Parathyroid adenoma (tissue), 2 donors: Measurements from ENCODE around the gene UCHL3.
A peak's percentile ranks its signal among the peaks of the same experiment; 100 is the strongest.

ENCODE experiments used
- H2AFZ ChIP-seq: fragments of 300-600 bp; sonication (generic); one replicate; pipeline ENCODE4 v1.7.0; 2017; ENCODE audit warnings: antibody characterized with exemption, mild to moderate bottlenecking
- H3K27ac ChIP-seq: fragments of 300-600 bp; sonication (generic); one replicate; pipeline ENCODE4 v1.7.0; 2017
- H3K27me3 ChIP-seq: fragments of 300-600 bp; sonication (generic); one replicate; pipeline ENCODE4 v1.7.0; 2017; ENCODE audit warnings: low read length; ENCODE audit not compliant: control insufficient read depth, insufficient read depth
- H3K36me3 ChIP-seq: fragments of 300-600 bp; sonication (generic); one replicate; pipeline ENCODE4 v1.7.0; 2017; ENCODE audit warnings: low read length; ENCODE audit not compliant: control insufficient read depth, insufficient read depth
- H3K4me1 ChIP-seq: fragments of 300-600 bp; sonication (generic); one replicate; pipeline ENCODE4 v1.7.0; 2017; ENCODE audit warnings: control low read depth
- H3K4me2 ChIP-seq: fragments of 300-600 bp; sonication (generic); one replicate; pipeline ENCODE4 v1.7.0; 2017; ENCODE audit warnings: low read length
- H3K4me3 ChIP-seq: fragments of 300-600 bp; sonication (generic); one replicate; pipeline ENCODE4 v1.7.0; 2017; ENCODE audit warnings: low read depth, low read length
- H3K79me2 ChIP-seq: fragments of 300-600 bp; sonication (generic); one replicate; pipeline ENCODE4 v1.7.0; 2017; ENCODE audit warnings: control low read depth
- H3K9ac ChIP-seq: fragments of 300-600 bp; sonication (generic); one replicate; pipeline ENCODE4 v1.7.0; 2017; ENCODE audit warnings: mild to moderate bottlenecking
- H3K9me3 ChIP-seq: fragments of 300-600 bp; sonication (generic); one replicate; pipeline ENCODE4 v1.7.0; 2017; ENCODE audit warnings: low read length; ENCODE audit not compliant: control insufficient read depth
- CTCF ChIP-seq: fragments of 300-600 bp; sonication (generic); IDR thresholded peaks from one replicate; pipeline ENCODE4 v1.7.0; 2017; ENCODE audit warnings: antibody characterized with exemption, mild to moderate bottlenecking
- donor health status: primary hyperparathyroidism.

The UCHL3 gene

GRCh38 chr13:75533861-75534260 is 15.7 kb upstream of the UCHL3 start:
- H3K27ac ChIP-seq: no peak overlapping the region
- H3K4me2 ChIP-seq: no peak overlapping the region
- H3K27me3 ChIP-seq: no peaks in the 10 kb centered on the region
- H3K4me3 ChIP-seq: no peak overlapping the region
- TF ChIP-seq CTCF: no peak
- H3K79me2 ChIP-seq: no peaks in the 10 kb centered on the region
- H3K9me3 ChIP-seq: no peaks in the 10 kb centered on the region
- H3K4me1 ChIP-seq: peaks cover 2% of the 10 kb centered on the region
- H3K9ac ChIP-seq: no peak overlapping the region
- no peaks in the 10 kb centered on the region for H3K36me3 ChIP-seq
- no peak overlapping the region for H2AFZ ChIP-seq

DNA sequence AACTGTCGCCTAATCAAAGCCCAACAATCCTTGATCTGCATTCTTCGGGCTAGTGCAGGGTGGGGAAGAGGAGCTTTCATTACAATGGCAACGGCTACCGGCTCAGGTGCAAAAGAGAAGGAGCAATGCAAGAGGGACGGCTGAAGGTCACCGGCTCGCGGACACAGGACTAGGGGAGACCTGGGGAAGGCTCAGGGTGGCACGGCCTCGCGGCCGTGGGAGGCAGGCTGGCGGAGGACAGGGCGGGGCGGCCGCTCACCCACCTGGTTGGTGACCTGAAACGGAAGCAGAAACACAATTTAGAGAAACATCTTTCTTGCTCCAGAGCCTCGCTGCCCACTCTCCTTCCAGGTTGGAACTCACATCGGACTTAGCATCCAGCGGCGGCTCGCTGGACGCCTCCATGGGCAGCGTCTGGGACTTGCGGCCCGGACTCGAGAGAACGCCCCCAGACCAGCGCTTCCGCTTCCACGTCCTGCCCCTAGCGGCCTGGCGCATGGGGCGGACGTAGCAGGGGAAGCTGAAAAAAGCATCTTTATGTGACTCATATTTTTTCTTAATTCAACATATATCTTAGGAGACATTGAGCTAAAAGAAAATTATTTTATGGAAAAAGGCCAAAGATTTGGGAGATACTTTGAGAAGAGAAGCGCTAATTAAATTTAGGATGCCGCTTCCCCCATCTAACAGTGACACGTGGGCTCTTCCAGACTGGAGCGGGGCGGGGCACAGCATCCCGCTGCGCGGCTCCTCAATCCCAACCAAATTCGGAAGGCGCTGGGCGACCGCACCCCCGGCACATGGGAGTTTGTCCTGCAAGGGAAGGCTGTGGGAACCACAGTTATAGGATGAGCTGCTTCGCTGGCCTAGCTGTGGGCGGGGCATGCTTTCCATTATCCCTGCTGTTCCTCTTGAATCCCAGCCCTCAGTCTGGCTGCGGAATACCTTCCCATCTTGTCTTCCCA is 11.9 kb upstream of the UCHL3 start, which contains the start of gene COMMD6:
Gene COMMD6, minus strand, starts transcription at position 441 of the 965 bp plus-strand sequence. Its CDS starts 36 bp downstream, at position 405.
- H3K36me3 ChIP-seq: no peaks in the 10 kb centered on the region
- no peaks in the 10 kb centered on the region for H3K79me2 ChIP-seq
- peaks cover 2% of the 10 kb centered on the region for H3K4me1 ChIP-seq
- H3K27me3 ChIP-seq: no peaks in the 10 kb centered on the region
- TF ChIP-seq CTCF: peak; percentile 74
- H3K4me3 ChIP-seq: peak within 1 kb of the TSS; percentile 93
- H3K9me3 ChIP-seq: no peaks in the 10 kb centered on the region
- H3K4me2 ChIP-seq: peak within 1 kb of the TSS; percentile 88
- peak within 1 kb of the TSS; percentile 53 for H3K9ac ChIP-seq
- peak within 1 kb of the TSS; percentile 89 for H2AFZ ChIP-seq
- peak within 1 kb of the TSS; percentile 76 for H3K27ac ChIP-seq

GRCh38 chr13:75541287-75541686 is 8.3 kb upstream of the UCHL3 start:
- no peaks in the 10 kb centered on the region for H3K27me3 ChIP-seq
- no peak overlapping the region for H3K4me3 ChIP-seq
- no peaks in the 10 kb centered on the region for H3K79me2 ChIP-seq
- peaks cover 2% of the 10 kb centered on the region for H3K4me1 ChIP-seq
- no peak for TF ChIP-seq CTCF
- H3K9ac ChIP-seq: no peak overlapping the region
- H3K4me2 ChIP-seq: no peak overlapping the region
- no peaks in the 10 kb centered on the region for H3K36me3 ChIP-seq
- no peak overlapping the region for H3K27ac ChIP-seq
- no peaks in the 10 kb centered on the region for H3K9me3 ChIP-seq
- H2AFZ ChIP-seq: no peak overlapping the region

DNA sequence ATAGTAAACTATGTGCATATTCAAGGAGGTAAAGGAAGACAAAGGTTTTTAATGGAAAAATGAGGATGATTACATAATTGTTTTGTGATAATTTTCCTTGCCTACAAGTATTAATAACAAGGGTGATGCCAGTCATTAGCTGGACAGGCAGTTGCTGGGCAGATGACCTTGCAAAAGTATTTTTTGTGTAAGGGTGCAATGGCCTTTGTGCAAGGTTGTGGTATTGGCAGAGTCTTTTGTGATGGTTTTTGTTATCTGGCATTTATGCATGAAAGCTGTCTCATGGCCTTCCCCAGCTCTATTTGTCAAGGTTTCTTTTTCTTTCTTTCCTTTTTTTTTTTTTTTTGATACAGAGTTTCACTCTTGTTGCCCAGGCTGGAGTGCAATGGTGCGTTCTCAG is 7.6 kb upstream of the UCHL3 start:
- TF ChIP-seq CTCF: no peak
- peaks cover under 1% of the 10 kb centered on the region for H3K4me1 ChIP-seq
- H3K9me3 ChIP-seq: no peaks in the 10 kb centered on the region
- no peaks in the 10 kb centered on the region for H3K79me2 ChIP-seq
- no peaks in the 10 kb centered on the region for H3K27me3 ChIP-seq
- no peak overlapping the region for H3K4me3 ChIP-seq
- no peak overlapping the region for H3K27ac ChIP-seq
- H2AFZ ChIP-seq: no peak overlapping the region
- no peak overlapping the region for H3K4me2 ChIP-seq
- no peak overlapping the region for H3K9ac ChIP-seq
- no peaks in the 10 kb centered on the region for H3K36me3 ChIP-seq
